AML-193 (cell line): Measurements from ENCODE around the gene KRTAP10-6.
"Not testable (repeated sequence)": the region's sequence is repeated elsewhere in the genome, so short reads cannot be mapped to it uniquely, and the experiment has no call there.

ENCODE experiments used
- DNase-seq, 2 experiments: peaks; one replicate each; lab custom pipeline; 2025; lab: John Stamatoyannopoulos, UW

KRTAP10-6 gene

DNA sequence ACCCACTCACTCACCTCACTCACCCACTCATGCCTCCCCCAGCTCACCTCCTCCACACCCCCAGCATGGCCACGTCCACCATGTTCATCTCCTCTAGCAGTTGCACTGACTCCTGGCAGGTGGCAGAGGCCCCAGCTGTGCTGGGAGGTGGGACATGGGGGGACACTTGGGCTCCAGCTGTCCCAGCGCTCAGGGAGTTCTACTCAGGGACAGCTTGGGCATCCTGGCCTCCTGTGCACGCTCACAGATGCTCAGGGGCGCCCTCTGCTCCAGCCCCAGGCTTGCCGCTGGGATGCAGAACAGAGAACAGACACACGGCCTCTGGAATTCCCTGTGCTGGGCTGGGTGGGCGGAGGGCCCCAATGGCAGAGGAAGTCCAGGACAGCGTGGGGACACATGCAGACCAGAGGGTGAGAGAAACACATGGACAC is 24.8 kb upstream of the KRTAP10-6 start:
- DNase-seq, result no peak

DNA sequence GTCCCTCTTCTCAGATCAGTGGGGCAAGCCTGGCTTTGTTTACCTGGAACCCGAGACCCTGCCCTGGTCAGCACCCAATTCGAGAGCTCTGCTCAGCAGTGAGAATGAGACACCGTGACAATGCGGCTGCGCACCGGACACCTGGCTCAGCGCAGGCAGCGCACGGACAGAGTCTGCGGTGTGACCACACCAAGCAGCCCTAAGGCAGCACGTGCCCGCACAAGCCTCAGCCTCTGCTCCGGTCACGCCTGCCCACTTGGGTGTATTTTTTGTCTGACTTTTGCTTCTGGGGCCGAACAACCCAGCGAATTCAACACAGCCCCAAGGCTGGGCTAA is 24.3 kb upstream of the KRTAP10-6 start:
- DNase-seq, result no peak

DNA sequence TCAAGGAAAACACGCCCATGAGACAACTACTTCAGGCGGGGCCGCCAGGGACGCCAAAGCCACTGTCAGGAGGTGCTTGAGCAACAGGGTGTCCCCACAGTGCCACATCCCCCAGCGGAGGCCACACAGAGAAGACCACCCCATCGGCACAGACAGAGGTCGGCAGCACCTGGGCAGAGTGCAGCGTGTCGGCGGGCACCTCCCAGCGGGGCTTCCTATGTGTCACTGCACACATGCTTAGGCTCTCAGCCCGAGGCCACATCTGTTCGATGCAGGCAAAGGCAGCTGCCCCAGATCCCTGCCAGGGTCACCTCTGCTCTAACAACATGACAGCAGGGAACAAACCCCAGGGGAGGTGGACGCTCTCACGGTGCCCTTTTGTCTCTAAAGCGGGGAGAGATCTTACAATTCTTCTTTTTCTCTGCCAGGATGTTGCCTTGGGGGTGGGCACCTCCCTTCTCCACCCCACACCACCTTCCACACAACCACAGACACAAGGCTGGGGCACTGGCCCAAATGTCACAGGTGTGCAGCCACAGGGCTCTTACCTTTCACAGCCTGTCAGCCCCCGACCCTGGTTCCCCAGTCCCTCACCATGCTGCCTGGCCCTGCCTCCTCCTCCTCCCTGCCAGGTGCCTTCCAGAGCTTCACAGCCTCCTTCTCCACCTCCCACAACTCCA is 23.7 kb upstream of the KRTAP10-6 start:
- DNase-seq, result no peak

DNA sequence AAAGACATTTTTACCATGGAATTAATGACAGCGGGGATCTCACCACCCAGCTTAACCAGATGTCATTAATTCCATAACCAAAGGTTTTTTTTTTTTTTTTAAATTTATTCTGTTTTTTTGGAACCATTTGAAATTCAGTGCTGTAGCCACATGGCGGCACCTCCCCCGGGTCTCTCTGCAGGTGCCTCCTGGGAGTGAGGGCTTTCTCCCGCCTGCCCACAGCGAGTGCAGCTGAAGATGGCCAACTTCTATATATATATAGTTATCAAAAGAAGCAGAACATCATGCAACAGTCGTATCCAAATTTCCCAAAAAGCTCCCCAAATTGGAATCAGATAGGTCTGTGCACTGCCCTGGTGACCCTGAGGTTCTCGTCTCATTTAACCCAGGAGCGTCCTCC is 23.2 kb upstream of the KRTAP10-6 start:
- no peak for DNase-seq

DNA sequence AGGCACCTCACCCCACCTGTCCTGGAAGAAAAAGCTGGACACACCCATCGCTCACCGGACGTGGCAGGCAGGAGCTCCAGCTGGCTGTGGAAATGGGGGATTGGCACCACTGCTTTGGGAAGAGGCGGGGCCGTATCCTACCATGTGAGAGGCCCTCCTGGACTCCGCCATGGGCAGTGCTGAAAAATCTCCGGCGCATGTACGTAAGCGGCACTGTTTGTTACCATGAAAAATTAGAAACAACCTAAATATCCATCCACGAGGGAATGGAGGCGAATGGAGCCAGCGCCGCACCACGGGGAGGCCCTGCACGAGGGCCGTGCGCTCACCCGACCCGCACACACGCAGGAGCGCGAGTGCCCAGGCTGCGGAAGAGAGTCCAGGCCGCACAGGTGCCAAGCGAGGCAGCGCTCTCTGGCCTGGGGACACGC is 22.7 kb upstream of the KRTAP10-6 start:
- DNase-seq, result no peak

DNA sequence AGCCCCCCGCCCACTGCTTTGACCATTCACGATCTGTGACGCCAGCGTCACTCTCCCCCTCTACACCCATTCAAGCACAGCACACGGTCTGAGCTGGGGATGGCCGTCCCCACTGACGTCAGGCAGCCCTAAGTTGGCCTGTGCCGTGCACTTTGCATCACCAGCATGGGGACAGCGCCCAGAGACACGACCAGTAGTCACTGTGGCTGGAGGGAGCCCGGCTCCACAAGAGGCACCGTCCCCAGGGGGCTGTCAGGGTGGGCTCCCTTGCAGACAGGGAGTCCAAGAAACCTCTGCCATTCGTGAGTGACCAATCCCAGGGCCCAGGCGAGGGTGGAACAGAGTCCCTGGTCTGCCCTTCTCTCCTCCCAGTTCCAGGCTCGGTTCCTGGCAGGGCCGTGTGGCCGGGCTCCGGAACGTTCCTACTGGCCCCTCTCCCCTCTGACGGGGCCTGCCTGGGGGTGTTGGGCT is 21.9 kb upstream of the KRTAP10-6 start:
- DNase-seq, result no peak

DNA sequence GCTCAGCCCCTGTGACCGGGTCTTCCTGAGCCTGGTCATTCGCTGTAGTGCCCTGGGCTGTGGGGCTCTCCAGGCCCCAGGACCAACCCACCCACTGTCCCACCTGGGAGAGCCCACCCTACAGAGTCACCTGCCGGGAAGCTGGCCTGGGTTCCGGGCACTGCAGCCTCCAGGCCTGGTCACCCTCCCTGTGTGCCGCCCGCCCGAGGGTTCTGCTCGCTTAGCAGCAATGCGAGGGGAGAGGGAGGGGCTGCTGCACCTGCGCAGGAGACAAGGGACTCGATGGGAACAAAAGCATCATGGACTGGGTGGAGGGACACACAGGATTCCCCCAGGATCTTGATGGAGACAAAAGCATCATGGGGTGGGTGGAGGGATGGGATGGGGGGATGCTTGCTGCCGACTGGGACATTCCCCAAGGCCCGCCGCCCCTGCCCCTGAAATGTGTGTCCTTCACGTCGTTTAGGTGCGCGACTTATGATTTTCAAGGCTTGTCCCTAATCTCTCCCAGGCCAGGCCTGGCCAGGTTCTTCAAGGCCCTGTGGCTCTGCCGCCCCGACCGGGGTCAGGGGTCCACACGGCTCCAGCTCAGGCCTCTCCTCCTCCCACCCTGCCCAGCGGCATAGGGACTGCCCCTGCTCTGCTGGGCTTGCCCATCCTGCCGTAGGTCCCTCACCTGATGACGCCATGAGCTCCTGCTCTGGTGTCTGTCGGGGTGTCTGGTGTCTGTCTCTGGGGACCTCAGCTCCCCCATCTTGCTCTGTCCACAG is 21.3 kb upstream of the KRTAP10-6 start:
- DNase-seq, result no peak

DNA sequence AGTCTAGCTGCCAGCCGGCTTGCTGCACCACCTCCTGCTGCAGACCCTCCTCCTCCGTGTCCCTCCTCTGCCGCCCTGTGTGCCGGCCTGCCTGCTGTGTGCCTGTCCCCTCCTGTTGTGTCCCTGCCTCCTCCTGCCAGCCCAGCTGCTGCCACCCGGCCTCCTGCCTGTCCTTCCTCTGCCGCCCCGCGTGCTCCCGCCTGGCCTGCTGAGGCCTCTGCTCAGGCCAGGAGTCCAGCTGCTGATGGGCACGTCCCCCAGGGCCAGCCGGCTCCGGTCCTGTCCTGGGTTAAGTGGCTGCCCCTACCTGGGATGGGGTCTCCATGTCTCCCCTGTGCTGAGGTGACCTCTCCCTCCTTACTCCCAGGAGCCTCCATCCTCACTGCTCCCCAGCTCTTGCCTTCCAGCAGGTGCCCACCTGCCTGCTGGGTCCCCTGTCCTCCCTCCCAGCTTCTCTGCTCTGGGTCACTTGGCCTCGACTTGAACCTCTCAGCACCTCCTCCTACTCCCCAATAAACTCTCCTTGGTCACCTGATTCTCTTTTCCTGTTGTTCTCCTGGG is 20.4 kb upstream of the KRTAP10-6 start:
- no peak for DNase-seq

DNA sequence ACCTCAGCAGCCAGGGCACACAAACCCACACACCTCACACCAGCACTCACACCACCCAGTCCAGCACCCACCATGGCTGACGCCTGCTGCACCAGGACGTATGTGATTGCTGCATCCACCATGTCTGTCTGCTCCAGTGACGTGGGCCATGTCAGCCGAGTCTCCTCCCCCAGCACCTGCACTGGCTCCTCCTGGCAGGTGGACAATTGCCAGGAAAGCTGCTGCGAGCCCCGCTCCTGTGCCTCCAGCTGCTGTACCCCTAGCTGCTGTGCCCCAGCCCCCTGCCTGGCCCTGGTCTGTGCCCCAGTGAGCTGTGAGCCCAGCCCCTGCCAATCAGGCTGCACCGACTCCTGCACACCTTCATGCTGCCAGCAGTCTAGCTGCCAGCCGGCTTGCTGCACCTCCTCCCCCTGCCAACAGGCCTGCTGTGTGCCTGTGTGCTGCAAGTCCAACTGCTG is 19.8 kb upstream of the KRTAP10-6 start, which contains the start of gene KRTAP10-8:
TSS of gene KRTAP10-8 (plus strand) at position 51 of the 458 bp plus-strand sequence. CDS start at position 73, 22 bp downstream.
- DNase-seq, result no peak

DNA sequence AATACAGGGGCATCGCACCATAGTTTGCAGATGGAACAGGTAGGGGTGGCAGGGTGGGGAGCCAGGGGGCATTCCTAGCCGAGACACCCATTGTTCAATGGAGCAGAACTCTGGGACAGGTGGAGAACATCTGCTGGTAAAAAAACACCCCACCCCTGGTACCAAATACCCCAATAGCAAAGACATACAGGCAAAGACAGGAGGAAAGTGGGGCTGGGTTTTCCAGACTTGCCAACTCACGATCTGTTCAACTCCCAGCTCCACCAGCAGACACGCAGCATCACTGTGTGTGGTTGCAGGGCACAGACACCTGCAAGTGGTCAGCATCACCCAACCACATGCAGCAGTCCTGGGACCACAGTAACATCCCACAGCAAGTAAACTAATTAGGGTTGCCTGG is 19.2 kb upstream of the KRTAP10-6 start:
- DNase-seq, result no peak

DNA sequence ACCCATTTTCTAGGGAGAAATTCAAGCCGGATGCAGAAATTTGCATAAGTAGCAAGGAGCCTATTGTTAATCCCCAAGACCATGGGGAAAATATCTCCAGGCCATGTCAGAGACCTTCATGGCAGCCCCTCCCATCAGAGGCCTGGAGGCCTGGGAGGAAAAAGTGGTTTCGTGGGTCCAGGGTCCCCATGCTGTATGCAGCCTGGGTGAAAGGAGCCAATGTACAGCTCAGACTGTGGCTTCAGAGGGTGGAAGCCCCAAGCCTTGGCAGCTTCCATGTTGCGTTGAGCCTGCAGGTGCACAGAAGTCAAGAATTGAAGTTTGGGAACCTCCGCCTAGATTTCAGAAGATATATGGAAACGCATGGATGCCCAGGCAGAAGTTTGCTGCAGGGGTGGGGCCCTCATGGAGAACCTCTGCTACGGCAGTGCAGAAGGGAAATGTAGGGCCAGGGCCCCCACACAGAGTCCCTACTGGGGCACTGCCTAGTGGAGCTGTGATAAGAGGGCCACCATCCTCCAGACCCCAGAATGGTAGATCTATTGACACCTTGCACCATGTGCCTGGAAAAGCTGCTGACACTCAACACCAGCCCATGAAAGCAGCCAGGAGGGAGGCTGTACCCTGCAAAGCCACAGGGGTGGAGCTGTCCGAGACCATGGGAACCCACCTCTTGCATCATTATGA is 18.0 kb upstream of the KRTAP10-6 start:
- DNase-seq, result not testable (repeated sequence)

DNA sequence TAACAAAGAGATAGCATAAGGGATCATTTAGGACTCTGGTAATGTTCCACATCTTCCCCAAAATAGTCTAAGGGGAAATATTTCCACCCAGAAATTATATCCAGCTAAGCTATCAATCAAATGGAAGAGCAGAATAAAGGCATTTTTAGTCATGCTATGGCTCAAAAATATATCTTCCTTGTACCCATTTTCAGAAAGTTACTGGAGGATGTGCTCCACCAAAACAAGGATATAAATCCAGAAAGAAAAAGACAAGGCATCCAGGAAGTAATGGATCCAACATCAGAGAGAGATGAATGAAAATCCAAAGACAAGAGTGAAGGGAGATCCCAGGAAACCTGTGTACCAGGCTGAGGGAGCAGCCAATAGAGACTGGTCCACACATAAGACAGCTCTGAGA is 16.9 kb upstream of the KRTAP10-6 start:
- no peak for DNase-seq

DNA sequence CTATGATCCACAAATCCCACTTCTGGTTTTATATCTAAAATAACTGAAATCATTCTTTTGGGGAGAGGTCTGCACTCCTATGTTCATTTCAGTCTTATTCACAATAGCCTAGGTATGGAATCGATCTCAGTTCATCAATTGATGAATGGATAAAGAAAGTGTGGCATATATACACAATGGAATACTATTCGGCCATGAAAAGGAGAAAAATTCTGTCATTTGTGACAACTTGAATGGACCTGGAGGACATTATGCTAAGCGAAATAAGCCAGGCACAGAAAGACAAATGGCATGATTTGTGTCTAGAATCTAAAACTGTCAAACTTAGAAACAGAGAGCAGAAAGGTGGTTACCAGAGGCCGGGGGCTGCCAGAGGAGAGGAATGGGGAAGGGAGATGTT is 14.2 kb upstream of the KRTAP10-6 start:
- no peak for DNase-seq

DNA sequence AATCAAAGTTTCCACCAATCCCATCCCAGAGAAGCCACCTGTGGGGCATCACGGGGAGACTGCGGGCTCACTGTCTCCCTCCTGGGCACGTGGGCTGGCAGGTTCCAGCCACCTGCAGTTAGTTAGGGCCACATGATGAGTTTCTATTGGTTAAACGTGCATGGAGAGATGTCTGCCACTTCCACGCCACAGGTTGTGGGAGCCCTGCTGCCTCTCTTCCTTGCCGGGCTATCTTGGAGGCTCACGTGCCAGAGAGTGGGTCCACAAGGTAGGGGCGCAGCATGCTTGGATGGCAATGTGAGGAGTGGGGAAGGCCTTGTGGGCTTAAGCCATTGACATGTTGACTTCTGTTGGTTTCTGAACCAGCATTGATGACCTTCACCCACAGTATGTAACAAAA is 11.6 kb upstream of the KRTAP10-6 start:
- DNase-seq, result no peak

DNA sequence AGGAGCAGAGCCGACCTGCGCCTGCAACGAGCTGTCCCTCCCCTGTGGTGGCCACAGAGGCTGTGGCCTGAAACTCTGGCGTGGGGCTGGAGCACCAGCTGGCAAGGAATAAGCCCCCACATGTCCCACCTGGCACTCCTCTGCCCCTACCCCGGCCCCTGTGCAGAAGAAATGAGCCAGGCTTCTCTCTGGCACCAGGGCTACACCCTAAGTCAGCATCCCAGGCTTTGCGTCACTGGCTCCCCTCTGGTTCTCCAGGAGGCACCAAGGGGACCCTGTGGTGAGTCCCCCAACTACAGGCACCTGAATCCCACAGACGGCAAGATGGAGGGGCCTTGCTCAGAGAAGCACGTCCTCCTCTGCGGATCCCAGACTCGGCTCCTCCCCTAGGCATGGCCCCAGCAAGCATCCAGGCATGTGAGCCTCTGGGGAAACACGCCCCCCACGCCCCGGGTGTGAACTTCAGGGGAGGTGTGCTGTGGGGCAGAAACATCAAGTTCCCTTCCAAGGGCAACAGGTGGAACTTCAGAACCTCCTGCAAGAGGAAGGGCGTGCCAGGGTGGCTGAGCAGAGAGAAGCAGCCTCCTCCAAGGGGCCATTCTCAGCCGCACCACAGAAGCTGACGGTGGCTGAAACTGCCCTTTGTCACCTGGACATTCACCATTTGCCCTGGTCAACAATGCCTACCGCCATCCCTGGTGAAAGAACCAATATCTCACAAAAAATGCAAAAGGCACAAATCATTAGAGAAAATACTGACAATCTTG is 11.0 kb upstream of the KRTAP10-6 start:
- DNase-seq, result no peak

DNA sequence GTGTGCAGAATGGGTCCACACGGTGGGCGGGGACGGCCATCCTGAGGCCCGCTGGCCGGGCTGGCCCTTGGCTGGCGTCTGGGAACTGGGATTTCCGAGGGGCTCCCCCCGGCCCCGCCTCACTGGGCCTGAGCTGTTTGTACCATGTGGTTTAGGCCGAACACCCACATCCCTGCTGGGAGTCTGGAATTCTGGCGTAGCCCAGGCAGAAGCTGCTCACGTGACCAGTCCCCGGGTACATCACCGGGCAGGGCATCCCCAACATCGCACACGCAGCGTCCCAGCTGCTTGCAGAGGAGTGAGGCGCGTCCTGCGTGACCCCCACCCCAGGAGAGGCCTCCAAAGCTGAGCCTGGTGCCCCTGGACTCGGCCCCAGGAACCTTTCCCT is 10.2 kb upstream of the KRTAP10-6 start:
- no peak for DNase-seq

DNA sequence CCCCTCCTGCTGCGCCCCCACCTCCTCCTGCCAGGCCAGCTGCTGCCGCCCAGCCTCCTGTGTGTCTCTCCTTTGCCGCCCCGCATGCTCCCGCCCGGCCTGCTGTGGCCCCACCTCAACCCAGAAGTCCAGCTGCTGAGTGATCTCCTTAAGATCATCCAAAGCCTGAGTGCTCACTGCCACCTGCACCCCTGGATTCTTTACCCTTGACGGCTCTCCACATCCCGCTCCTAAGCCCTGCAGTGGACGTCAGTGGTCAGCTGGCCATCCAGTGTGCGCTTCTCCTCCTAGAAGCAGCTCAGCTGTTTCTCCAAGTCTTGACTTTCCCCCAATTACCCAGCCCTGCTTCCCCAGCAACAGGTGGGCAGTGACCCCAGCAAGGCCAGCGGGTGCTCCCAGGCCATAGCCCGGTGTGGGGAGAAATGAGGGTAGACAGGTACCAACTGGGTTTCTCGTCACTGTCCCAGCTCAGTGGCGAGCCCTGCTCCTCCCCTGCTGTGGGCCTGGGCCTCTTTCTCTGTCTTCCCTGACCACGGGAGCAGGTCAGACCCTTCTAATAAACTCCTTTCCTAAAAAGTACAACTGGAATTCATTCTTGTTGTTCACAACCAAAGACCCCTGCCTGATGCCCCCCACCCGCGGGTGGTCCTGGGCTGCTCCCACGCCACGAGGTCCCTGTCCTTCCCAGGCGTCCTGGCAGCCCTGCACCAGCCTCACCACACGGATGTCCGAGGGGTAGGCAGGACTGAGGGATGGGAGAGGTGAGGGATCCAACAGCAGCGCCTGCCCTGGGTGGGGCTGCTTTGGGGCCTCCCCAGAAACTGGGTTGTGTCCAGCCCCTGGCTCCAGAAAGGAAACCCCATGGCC is 9.5 kb upstream of the KRTAP10-6 start:
- DNase-seq, result no peak

DNA sequence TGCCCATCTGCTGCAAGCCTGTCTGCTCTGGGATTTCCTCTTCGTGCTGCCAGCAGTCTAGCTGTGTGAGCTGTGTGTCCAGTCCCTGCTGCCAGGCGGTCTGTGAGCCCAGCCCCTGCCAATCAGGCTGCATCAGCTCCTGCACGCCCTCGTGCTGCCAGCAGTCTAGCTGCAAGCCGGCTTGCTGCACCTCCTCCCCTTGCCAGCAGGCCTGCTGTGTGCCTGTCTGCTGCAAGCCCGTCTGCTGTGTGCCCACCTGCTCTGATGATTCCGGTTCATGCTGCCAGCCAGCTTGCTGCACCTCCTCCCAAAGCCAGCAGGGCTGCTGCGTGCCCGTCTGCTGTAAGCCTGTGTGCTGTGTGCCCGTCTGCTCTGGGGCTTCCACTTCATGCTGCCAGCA is 8.8 kb upstream of the KRTAP10-6 start:
- DNase-seq, result not testable (repeated sequence)

DNA sequence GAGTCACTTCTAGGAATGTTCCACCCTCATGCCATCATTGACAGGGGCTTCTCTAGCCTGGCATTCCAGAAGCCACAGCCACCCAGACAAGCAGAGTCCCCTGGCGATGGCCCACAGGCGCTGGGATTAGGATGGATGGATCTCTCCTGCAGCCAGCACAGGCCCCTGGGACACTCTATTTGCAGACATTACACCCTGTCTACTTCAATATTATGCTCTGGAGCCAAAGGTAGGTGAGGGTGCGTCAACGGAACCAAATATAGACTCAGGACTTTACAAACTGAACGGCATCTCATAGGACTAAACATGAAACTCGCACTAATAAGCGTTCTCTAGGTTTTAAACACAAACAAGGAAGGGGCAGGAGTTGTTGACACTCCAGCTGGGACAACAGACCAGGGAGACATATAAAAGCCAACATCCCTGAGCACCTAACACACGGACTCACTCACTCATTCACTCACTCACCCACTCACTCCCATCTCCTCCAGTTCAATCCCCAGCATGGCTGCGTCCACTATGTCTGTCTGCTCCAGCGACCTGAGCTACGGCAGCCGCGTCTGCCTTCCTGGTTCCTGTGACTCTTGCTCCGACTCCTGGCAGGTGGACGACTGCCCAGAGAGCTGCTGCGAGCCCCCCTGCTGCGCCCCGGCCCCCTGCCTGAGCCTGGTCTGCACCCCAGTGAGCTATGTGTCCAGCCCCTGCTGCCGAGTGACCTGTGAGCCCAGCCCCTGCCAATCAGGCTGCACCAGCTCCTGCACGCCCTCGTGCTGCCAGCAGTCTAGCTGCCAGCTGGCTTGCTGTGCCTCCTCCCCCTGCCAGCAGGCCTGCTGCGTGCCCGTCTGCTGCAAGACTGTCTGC is 8.0 kb upstream of the KRTAP10-6 start, which contains the start of gene KRTAP10-7:
TSS of gene KRTAP10-7 (plus strand) at position 480 of the 861 bp plus-strand sequence. CDS start at position 505, 25 bp downstream.
- not testable (repeated sequence) for DNase-seq
